ENCODE results near the gene SLC7A14. TPM values are rescaled to one million over a fixed set of nuclear protein-coding genes. Genes with fewer than 3 reads are reported as not detected.

Gene SLC7A14
- polyA plus RNA-seq, 3 donors from 2014 or later = not detected

DNA sequence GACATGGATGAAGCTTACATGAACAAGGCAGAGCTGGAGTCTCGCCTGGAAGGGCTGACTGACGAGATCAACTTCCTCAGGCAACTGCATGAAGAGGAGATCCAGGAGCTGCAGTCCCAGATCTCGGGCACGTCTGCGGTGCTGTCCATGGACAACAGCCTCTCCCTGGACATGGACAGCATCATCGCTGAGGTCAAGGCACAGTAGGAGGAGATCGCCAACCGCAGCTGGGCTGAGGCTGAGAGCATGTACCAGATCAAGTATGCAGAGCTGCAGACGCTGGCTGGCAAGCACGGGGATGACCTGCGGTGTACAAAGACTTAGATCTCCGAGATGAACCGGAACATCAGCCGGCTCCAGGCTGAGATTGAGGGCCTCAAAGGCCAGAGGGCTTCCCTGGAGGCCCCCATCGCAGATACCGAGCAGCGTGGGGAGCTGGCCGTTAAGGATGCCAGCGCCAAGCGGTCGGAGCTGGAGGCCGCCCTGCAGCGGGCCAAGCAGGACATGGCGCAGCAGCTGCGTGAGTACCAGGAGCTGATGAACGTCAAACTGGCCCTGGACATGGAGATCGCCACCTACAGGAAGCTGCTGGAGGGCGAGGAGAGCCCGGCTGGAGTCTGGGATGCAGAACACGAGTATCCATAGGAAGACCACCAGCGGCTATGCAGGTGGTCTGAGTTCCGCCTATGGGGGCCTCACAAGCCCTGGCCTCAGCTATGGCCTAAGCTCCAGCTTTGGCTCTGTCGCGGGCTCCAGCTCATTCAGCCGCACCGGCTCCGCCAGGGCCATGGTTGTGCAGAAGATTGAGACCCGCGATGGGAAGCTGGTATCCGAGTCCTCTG lies 89.6 kb downstream of the SLC7A14 start:
- H3K4me1 Mint-ChIP-seq = no peaks in the 10 kb centered on the region

DNA sequence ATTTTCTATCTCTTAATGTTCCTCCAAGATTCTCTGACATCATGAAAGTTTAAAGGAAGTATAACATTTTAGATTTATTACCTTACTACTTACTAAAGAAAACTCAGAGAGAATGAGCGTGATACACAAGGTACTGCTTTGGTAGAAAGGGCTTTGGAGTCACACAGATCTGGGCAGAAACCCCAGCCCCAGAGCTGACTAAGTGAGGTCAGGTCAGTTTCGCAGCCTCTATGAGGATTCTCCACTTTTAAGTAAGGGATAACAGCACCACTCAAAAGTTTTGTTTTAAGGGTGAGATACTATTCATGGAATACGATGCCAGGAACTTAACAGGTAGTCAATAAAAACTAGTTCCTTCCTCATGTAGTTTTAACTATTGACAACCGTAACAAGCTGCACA lies 91.1 kb downstream of the SLC7A14 start:
- peaks cover 1 to 10% (median 2%) of the 10 kb centered on the region in 3 donors for H3K27me3 Mint-ChIP-seq (ENCODE audit: low read depth in 3 of 3)
- H3K4me3 Mint-ChIP-seq = no peak overlapping the region
- no peak for DNase-seq
- no peaks in the 10 kb centered on the region for H3K36me3 Mint-ChIP-seq
- H3K27ac Mint-ChIP-seq = no peak overlapping the region
- H3K4me1 Mint-ChIP-seq = no peaks in the 10 kb centered on the region
- H3K9me3 Mint-ChIP-seq = no peaks in the 10 kb centered on the region

More for the DNA sequence above, 89.6 kb downstream of the SLC7A14 start:
- no peak for DNase-seq
- Mint-ChIP-seq H3K4me3 (no peak overlapping the region), H3K9me3 (no peaks in the 10 kb centered on the region), H3K27me3 (ENCODE audit: low read depth in 3 of 3) (peaks cover 1 to 10% (median 2%) of the 10 kb centered on the region in 3 donors), H3K27ac (no peak overlapping the region), H3K36me3 (no peaks in the 10 kb centered on the region)

DNA sequence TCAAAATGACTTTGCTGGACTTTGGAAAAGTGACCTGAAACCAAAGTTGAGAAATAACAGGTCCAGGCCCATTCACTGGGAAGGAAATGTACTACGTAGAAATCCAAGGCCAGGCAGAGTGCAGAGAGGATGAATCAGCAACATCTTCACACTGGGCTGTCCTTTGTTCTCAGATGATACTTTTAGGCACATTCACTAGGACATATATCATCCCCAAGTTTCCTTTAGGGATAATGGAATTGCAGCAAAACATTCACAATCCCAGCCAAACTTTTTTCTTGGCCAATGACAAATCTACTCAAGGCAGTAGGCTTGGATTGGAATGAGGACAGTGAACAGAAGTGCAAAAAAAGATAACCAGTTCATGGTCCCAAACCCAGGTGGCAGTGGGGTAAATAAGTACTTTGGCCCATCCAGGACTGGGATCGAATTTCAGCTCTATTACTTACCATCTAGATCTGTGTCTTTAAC lies 92.1 kb downstream of the SLC7A14 start:
- Mint-ChIP-seq H3K4me1 (no peaks in the 10 kb centered on the region), H3K36me3 (no peaks in the 10 kb centered on the region), H3K27me3 (ENCODE audit: low read depth in 3 of 3) (peaks cover 1 to 10% (median 2%) of the 10 kb centered on the region in 3 donors), H3K27ac (no peak overlapping the region), H3K4me3 (no peak overlapping the region), H3K9me3 (no peaks in the 10 kb centered on the region)
- DNase-seq = no peak

DNA sequence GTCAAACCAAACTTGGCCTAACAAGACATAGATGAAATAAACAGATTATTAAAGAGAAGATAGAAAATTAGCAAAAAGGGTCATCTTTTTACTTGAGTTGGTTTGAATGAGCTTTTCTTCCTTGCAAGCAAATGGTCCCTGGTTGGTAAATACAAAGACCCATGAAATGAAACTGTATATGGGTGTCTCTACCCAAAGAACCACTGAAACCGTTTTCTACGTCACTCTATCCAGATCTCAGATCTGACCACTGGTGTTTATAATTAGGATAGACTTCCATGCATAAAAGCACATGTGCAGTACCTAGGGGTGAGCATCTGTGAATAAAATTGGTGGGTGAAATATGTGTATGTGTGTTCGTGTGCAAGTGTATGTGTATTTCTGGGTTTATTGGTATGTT lies 94.0 kb downstream of the SLC7A14 start:
- Mint-ChIP-seq H3K4me3 (no peak overlapping the region), H3K9me3 (no peaks in the 10 kb centered on the region), H3K4me1 (no peaks in the 10 kb centered on the region), H3K36me3 (no peaks in the 10 kb centered on the region), H3K27me3 (ENCODE audit: low read depth in 3 of 3) (peaks cover 3 to 7% (median 7%) of the 10 kb centered on the region in 3 donors), H3K27ac (no peak overlapping the region)
- no peak for DNase-seq

- H3K4me1 Mint-ChIP-seq = no peaks in the 10 kb centered on the region
- no peaks in the 10 kb centered on the region for H3K36me3 Mint-ChIP-seq
- DNase-seq = no peak
- H3K27me3 Mint-ChIP-seq (ENCODE audit: low read depth in 3 of 3) = peaks cover 7 to 10% (median 7%) of the 10 kb centered on the region in 3 donors
- no peak overlapping the region for H3K4me3 Mint-ChIP-seq
- H3K27ac Mint-ChIP-seq = no peak overlapping the region
- H3K9me3 Mint-ChIP-seq = no peaks in the 10 kb centered on the region
These were observed 94.9 kb downstream of the SLC7A14 start for GRCh38 chr3:170490828-170491560.

DNA sequence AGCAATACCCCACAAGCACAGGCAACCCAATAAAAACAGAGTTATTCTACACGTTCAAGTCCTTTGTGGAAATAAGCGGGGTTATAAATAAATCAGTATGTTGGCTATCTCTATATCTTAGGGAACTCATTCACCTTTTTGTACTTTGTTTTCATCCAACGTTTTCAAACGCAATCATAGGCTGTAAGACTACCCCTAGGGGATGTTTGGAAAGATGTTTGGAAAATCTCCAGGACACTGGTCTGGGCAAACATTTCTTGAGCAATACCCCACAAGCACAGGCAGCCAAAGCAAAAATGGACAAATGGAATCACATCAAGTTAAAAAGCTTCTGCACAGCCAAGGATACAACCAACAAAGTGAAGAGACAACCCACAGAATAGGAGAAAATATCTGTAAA lies 97.1 kb downstream of the SLC7A14 start:
- H3K4me1 Mint-ChIP-seq = no peaks in the 10 kb centered on the region
- H3K4me3 Mint-ChIP-seq = no peak overlapping the region
- H3K27me3 Mint-ChIP-seq (ENCODE audit: low read depth in 3 of 3) = peaks cover 5 to 10% (median 7%) of the 10 kb centered on the region in 3 donors
- DNase-seq = no peak
- H3K27ac Mint-ChIP-seq = no peak overlapping the region
- H3K9me3 Mint-ChIP-seq = no peaks in the 10 kb centered on the region
- H3K36me3 Mint-ChIP-seq = no peaks in the 10 kb centered on the region

GRCh38 chr3:170487031-170487430 lies 98.8 kb downstream of the SLC7A14 start:
- peaks cover 3 to 12% (median 6%) of the 10 kb centered on the region in 3 donors for H3K27me3 Mint-ChIP-seq (ENCODE audit: low read depth in 3 of 3)
- no peaks in the 10 kb centered on the region for H3K9me3 Mint-ChIP-seq
- H3K4me1 Mint-ChIP-seq = no peaks in the 10 kb centered on the region
- no peak overlapping the region for H3K27ac Mint-ChIP-seq
- no peaks in the 10 kb centered on the region for H3K36me3 Mint-ChIP-seq
- H3K4me3 Mint-ChIP-seq = no peak overlapping the region
- no peak for DNase-seq

DNA sequence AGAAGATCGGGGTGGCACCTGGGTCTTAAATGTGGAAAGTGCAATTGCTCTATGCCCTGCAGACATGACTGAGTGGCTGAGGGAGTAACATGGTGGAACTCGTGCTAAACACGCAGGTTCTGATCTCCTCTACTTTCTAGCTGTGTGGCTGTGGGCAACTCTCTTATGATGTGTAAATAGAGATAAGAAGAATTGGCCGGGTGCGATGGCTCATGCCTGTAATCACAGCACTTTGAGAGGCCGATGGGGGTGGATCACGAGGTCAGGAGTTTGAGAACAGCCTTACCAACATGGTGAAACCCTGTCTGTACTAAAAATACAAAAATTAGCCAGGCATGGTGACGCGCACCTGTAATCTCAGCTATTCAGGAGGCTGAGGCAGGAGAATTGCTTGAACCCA lies 99.5 kb downstream of the SLC7A14 start:
- Mint-ChIP-seq H3K27me3 (ENCODE audit: low read depth in 3 of 3) (peaks cover 3 to 12% (median 5%) of the 10 kb centered on the region in 3 donors), H3K4me3 (no peak overlapping the region), H3K4me1 (no peaks in the 10 kb centered on the region)

DNA sequence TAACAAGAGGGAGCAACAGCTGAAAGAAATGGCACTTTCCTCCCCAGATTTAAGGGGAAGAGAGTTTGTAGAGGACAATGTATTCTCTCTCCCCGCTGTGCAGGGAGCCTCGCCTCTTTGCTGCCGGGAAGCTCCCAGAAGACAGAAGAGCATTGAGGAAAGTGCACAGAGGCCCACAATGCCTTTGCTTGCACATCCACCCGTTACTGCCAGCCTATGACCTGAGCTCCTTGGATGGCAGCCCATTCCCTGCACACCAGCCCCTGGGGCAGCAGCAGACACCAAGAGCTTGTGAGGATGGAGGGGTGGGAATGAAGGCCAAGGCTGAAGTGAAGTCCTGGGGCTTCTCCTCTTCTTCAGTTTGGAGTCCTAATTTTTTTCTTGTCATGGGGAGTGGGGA lies 100.2 kb downstream of the SLC7A14 start:
- Mint-ChIP-seq H3K27ac (no peak overlapping the region), H3K4me1 (no peaks in the 10 kb centered on the region), H3K4me3 (no peak overlapping the region), H3K27me3 (ENCODE audit: low read depth in 3 of 3) (peaks cover 3 to 12% (median 5%) of the 10 kb centered on the region in 3 donors), H3K9me3 (no peaks in the 10 kb centered on the region), H3K36me3 (no peaks in the 10 kb centered on the region)
- no peak for DNase-seq

More for the DNA sequence above, 99.5 kb downstream of the SLC7A14 start:
- no peaks in the 10 kb centered on the region for H3K36me3 Mint-ChIP-seq
- DNase-seq = no peak
- H3K27ac Mint-ChIP-seq = no peak overlapping the region
- H3K9me3 Mint-ChIP-seq = no peaks in the 10 kb centered on the region

DNA sequence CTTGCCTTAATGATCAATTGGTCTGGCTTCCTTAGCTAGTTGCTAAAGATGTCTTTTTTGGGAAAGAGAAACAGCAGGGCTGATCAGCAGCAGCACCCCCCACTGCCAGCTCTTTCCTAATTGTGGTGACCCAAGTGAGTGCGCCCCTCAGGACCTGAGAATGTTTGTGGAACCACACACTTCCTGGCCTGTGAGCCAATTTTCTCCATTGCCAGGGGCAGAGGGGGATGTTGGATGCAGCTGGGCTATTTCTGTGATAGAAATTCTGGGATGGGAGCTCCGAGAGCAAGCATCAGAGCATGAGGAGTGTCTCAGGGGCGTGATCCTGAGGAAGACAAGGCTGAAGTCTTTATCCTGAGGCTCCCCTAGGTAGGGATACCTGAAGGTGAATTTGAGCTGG lies 100.6 kb downstream of the SLC7A14 start:
- Mint-ChIP-seq H3K27ac (no peak overlapping the region), H3K9me3 (no peaks in the 10 kb centered on the region), H3K4me3 (no peak overlapping the region), H3K4me1 (no peaks in the 10 kb centered on the region), H3K36me3 (no peaks in the 10 kb centered on the region), H3K27me3 (ENCODE audit: low read depth in 3 of 3) (peaks cover 3 to 12% (median 5%) of the 10 kb centered on the region in 3 donors)
- DNase-seq = no peak

- no peak overlapping the region for H3K27ac Mint-ChIP-seq
- DNase-seq = no peak
- no peaks in the 10 kb centered on the region for H3K4me1 Mint-ChIP-seq
- peaks cover 3 to 12% (median 5%) of the 10 kb centered on the region in 3 donors for H3K27me3 Mint-ChIP-seq (ENCODE audit: low read depth in 3 of 3)
- H3K4me3 Mint-ChIP-seq = no peak overlapping the region
- no peaks in the 10 kb centered on the region for H3K36me3 Mint-ChIP-seq
- H3K9me3 Mint-ChIP-seq = no peaks in the 10 kb centered on the region
These were observed 101.0 kb downstream of the SLC7A14 start for GRCh38 chr3:170484869-170485268.

GRCh38 chr3:170483485-170484262 lies 102.2 kb downstream of the SLC7A14 start:
- Mint-ChIP-seq H3K9me3 (no peaks in the 10 kb centered on the region), H3K27me3 (ENCODE audit: low read depth in 3 of 3) (peaks cover 3 to 12% (median 5%) of the 10 kb centered on the region in 3 donors), H3K4me3 (no peak overlapping the region), H3K27ac (no peak overlapping the region), H3K36me3 (no peaks in the 10 kb centered on the region), H3K4me1 (no peaks in the 10 kb centered on the region)
- no peak for DNase-seq

DNA sequence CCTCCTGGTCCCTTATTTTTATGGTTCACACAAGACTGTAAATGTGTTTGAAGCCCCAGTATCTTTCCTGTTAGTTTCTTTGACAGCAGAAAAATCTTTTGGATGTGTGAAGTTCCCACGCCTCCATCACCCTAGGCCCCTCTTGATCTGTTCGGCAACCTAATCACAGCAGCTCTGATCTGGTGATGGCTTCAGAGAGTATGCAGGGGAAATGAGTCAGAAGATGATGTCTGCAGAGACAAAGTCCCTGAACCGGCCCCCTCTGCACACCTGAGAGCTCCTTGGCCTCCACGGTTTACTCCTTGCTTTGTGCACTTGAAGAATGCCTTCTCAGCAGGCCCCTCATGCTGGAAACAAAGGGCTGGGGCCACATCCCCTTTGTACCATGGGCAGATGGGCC lies 103.7 kb downstream of the SLC7A14 start:
- Mint-ChIP-seq H3K27me3 (ENCODE audit: low read depth in 3 of 3) (peaks cover 0 to 12% (median 2%) of the 10 kb centered on the region in 3 donors), H3K36me3 (no peaks in the 10 kb centered on the region), H3K4me1 (no peaks in the 10 kb centered on the region), H3K9me3 (no peaks in the 10 kb centered on the region), H3K4me3 (no peak overlapping the region), H3K27ac (no peak overlapping the region)
- no peak for DNase-seq

- Mint-ChIP-seq H3K27ac (no peak overlapping the region), H3K4me3 (no peak overlapping the region)
These were observed 105.8 kb downstream of the SLC7A14 start for GRCh38 chr3:170480111-170480510.

More at GRCh38 chr3:170480111-170480510, 105.8 kb downstream of the SLC7A14 start:
- Mint-ChIP-seq H3K9me3 (no peaks in the 10 kb centered on the region), H3K27me3 (ENCODE audit: low read depth in 3 of 3) (peaks cover 0 to 4% (median 2%) of the 10 kb centered on the region in 3 donors), H3K36me3 (no peaks in the 10 kb centered on the region), H3K4me1 (no peaks in the 10 kb centered on the region)
- DNase-seq = no peak
